Measurements from ENCODE around the gene ALKBH2.

DNA sequence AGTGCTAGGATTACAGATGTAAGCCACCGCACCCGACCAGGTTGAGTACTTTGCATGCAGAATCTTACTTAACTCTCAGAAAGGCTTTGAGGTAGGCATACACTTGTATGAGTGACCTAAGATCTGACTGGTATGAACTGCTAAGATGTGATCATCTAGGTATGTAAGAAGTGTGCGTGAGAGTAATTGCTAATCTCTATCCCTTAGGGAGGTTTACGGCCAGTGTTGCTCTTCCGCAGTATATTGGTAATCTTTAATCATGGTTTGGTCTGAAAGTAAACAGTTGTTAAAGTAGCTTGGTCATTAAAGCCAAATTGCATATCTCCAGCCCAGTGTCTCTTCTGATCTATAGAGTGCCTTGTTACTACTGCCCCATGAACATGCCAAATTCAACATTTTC, 11.9 kb upstream of the ALKBH2 start:
- no peak for TF ChIP-seq CTCF (IDR thresholded peaks at IDR 0.05; ENCODE audit: low read depth, low read length, poor library complexity, severe bottlenecking)
- TF ChIP-seq EZH2phosphoT487 (IDR thresholded peaks at IDR 0.05; ENCODE audit: borderline replicate concordance, low read length): no peak
